Measurements from ENCODE around the gene ARHGEF6. TPM values are rescaled to one million over a fixed set of nuclear protein-coding genes. Genes with fewer than 3 reads are reported as not detected.

The ARHGEF6 gene
- total and polyA plus RNA-seq, 2 experiments from 2014 or later: 2.5 to 6.0 TPM

- TF ChIP-seq, protein P1, sequence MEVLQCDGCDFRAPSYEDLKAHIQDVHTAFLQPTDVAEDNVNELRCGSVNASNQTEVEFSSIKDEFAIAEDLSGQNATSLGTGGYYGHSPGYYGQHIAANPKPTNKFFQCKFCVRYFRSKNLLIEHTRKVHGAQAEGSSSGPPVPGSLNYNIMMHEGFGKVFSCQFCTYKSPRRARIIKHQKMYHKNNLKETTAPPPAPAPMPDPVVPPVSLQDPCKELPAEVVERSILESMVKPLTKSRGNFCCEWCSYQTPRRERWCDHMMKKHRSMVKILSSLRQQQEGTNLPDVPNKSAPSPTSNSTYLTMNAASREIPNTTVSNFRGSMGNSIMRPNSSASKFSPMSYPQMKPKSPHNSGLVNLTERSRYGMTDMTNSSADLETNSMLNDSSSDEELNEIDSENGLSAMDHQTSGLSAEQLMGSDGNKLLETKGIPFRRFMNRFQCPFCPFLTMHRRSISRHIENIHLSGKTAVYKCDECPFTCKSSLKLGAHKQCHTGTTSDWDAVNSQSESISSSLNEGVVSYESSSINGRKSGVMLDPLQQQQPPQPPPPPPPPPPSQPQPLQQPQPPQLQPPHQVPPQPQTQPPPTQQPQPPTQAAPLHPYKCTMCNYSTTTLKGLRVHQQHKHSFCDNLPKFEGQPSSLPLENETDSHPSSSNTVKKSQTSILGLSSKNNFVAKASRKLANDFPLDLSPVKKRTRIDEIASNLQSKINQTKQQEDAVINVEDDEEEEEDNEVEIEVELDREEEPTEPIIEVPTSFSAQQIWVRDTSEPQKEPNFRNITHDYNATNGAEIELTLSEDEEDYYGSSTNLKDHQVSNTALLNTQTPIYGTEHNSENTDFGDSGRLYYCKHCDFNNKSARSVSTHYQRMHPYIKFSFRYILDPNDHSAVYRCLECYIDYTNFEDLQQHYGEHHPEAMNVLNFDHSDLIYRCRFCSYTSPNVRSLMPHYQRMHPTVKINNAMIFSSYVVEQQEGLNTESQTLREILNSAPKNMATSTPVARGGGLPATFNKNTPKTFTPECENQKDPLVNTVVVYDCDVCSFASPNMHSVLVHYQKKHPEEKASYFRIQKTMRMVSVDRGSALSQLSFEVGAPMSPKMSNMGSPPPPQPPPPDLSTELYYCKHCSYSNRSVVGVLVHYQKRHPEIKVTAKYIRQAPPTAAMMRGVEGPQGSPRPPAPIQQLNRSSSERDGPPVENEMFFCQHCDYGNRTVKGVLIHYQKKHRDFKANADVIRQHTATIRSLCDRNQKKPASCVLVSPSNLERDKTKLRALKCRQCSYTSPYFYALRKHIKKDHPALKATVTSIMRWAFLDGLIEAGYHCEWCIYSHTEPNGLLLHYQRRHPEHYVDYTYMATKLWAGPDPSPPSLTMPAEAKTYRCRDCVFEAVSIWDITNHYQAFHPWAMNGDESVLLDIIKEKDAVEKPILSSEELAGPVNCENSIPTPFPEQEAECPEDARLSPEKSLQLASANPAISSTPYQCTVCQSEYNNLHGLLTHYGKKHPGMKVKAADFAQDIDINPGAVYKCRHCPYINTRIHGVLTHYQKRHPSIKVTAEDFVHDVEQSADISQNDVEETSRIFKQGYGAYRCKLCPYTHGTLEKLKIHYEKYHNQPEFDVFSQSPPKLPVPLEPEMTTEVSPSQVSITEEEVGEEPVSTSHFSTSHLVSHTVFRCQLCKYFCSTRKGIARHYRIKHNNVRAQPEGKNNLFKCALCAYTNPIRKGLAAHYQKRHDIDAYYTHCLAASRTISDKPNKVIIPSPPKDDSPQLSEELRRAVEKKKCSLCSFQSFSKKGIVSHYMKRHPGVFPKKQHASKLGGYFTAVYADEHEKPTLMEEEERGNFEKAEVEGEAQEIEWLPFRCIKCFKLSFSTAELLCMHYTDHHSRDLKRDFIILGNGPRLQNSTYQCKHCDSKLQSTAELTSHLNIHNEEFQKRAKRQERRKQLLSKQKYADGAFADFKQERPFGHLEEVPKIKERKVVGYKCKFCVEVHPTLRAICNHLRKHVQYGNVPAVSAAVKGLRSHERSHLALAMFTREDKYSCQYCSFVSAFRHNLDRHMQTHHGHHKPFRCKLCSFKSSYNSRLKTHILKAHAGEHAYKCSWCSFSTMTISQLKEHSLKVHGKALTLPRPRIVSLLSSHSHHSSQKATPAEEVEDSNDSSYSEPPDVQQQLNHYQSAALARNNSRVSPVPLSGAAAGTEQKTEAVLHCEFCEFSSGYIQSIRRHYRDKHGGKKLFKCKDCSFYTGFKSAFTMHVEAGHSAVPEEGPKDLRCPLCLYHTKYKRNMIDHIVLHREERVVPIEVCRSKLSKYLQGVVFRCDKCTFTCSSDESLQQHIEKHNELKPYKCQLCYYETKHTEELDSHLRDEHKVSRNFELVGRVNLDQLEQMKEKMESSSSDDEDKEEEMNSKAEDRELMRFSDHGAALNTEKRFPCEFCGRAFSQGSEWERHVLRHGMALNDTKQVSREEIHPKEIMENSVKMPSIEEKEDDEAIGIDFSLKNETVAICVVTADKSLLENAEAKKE (CRISPR knock-in tag; IDR thresholded peaks at IDR 0.05): no peak
- TF ChIP-seq EZH2 (IDR thresholded peaks at IDR 0.05; ENCODE audit: low read depth, unreplicated experiment): no peak
- no peak for TF ChIP-seq ZNF114 (CRISPR knock-in tag; IDR thresholded peaks at IDR 0.05)
Measured at GRCh38 chrX:136806891-136807410, 26.2 kb upstream of the ARHGEF6 start (continued).

GRCh38 chrX:136802515-136802914, 21.8 kb upstream of the ARHGEF6 start:
- no peak overlapping the region for H2AFZ ChIP-seq
- H3K79me2 ChIP-seq (replicated peaks; ENCODE audit: insufficient read depth): no peaks in the 10 kb centered on the region
- no peaks in the 10 kb centered on the region for H3K27me3 ChIP-seq (ENCODE audit: insufficient read depth)
- no peak overlapping the region for H3K27ac ChIP-seq (ENCODE audit: low read depth)
- H3K27ac Mint-ChIP-seq: no peak overlapping the region
- peaks cover 2% of the 10 kb centered on the region for H3K27me3 Mint-ChIP-seq (ENCODE audit: insufficient read depth, low read depth, poor library complexity)
- ATAC-seq (no peak), DNase-seq (ENCODE audit: low spot score) (no peak)
- H3K4me3 ChIP-seq: no peak overlapping the region
- H3K36me3 ChIP-seq (ENCODE audit: insufficient read depth): no peaks in the 10 kb centered on the region
- no peaks in the 10 kb centered on the region for H3K9me2 ChIP-seq (ENCODE audit: insufficient read depth)
- no peaks in the 10 kb centered on the region for H3F3A ChIP-seq (replicated peaks; ENCODE audit: low read depth)
- H3K4me1 Mint-ChIP-seq: peaks cover 13% of the 10 kb centered on the region
- peaks cover 9% of the 10 kb centered on the region; the same call in 1 of the 2 replicates for H3K4me1 ChIP-seq (ENCODE audit: insufficient read depth)
- no peaks in the 10 kb centered on the region for H4K20me1 ChIP-seq (replicated peaks; ENCODE audit: insufficient read depth)
- no peak overlapping the region for H3K4me2 ChIP-seq
- no peak overlapping the region for H3K4me3 Mint-ChIP-seq
- H3K36me3 Mint-ChIP-seq (ENCODE audit: low read depth): no peaks in the 10 kb centered on the region
- H3K9me3 Mint-ChIP-seq: no peaks in the 10 kb centered on the region
- no peak for TF ChIP-seq EZH2 (IDR thresholded peaks at IDR 0.05; ENCODE audit: low read depth, unreplicated experiment)
- TF ChIP-seq, protein P1 (CRISPR knock-in tag; IDR thresholded peaks at IDR 0.05): no peak
- TF ChIP-seq ZNF114 (CRISPR knock-in tag; IDR thresholded peaks at IDR 0.05): no peak
- no peak for TF ChIP-seq REST (IDR thresholded peaks at IDR 0.05; ENCODE audit: unreplicated experiment)

Data from GM23338 (cell line).